Loucy (cell line): ENCODE data around the gene NFATC4.

Source experiments
- EZH2phosphoT487 ChIP-seq: fragments of 200-600 bp; IDR thresholded peaks from 2 replicates; pipeline ENCODE4 v1.6.1; 2018; ENCODE audit warnings: antibody characterized with exemption, mild to moderate bottlenecking, moderate library complexity, borderline replicate concordance
- TF ChIP-seq, protein P1 (sequence below): fragments of 200-600 bp; sonication (generic); conservative IDR thresholded peaks from 2 replicates; pipeline ENCODE4 v1.5.1; 2014; ENCODE audit warnings: mild to moderate bottlenecking, antibody characterized with exemption, low read length

DNA sequence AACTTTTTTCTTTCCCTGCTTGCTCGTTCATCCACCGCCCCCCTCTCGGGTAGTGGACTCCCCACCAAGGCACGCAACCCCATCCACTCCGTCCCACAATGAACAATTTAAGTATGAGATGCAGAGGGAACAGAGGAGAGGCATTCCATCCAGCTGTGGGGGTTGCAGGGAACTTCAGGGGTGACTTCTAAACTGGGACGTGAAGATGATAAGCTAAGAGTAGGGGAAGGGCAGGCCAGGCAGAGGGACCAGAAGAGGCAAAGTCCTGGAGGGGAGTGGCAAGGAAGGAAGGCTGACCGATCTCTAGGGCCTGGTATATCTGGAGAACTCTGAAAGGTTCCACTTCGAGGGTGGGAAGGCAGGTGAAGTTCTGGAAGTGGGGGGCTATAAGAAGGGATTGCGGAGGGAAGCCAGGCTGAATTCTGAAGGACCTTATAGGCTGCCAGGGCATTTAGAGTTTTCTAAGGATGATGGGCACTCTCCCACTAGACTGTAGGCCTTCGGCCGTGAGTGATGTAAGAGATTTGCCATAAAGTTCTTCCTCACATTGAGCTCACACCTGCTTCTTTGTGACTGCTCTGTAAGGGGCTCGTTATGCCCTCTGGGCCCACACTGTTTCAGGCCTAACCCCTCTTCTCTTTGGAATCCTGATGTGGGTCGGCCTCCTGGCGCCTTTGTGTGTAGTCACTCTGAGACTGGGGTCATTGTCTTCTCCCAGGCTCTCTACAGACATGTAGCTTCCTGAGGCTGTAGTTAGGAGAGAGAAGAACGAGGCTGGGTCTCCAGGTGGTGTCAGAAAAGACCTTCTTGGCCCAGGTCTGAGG is 12.1 kb downstream of the NFATC4 start:
- TF ChIP-seq, protein P1, sequence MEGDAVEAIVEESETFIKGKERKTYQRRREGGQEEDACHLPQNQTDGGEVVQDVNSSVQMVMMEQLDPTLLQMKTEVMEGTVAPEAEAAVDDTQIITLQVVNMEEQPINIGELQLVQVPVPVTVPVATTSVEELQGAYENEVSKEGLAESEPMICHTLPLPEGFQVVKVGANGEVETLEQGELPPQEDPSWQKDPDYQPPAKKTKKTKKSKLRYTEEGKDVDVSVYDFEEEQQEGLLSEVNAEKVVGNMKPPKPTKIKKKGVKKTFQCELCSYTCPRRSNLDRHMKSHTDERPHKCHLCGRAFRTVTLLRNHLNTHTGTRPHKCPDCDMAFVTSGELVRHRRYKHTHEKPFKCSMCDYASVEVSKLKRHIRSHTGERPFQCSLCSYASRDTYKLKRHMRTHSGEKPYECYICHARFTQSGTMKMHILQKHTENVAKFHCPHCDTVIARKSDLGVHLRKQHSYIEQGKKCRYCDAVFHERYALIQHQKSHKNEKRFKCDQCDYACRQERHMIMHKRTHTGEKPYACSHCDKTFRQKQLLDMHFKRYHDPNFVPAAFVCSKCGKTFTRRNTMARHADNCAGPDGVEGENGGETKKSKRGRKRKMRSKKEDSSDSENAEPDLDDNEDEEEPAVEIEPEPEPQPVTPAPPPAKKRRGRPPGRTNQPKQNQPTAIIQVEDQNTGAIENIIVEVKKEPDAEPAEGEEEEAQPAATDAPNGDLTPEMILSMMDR = no peak
- TF ChIP-seq EZH2phosphoT487 = no peak
